Thyroid gland (tissue), 4 donors: ENCODE measurements around the gene FANCC.

Experiments used
- POLR2A ChIP-seq, 2 donors: fragments of 450-650 bp; IDR thresholded peaks; one replicate each; pipeline ENCODE4 v1.6.1; 2017; ENCODE audit warnings: antibody characterized with exemption in 2 of 2, mild to moderate bottlenecking in 2 of 2, moderate library complexity in 1 of 2
- TF ChIP-seq, protein P1 (sequence below), 6 experiments: fragments of 200-600 bp in 3 of 6; fragments of 450-650 bp in 3 of 6; sonication (generic) in 3 of 6; IDR thresholded peaks; one replicate each; pipeline ENCODE4 v1.5.1; 2016 to 2019; ENCODE audit warnings: antibody characterized with exemption in 6 of 6, mild to moderate bottlenecking in 2 of 6, inconsistent platforms in 1 of 6, moderate library complexity in 1 of 6

DNA sequence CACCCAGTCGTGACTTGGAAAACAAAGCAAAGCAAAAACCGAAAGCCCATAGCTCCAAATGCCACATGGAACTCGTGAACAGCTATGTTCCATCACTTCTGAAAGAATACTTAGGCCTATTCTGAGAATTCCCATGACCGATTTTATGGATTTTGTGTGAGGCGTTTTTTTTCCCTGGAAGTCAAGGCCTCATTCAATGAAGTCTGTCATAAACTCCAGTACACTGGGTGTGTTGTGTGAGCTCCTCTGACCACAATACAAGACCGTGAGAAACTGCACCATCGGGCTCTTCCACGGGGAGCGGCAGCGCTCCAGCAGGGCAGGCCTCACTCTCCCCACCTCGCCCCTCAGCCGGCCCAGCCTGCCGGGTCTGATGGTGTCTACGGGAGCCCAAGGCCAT, 209.5 kb downstream of the FANCC start:
- TF ChIP-seq, protein P1, sequence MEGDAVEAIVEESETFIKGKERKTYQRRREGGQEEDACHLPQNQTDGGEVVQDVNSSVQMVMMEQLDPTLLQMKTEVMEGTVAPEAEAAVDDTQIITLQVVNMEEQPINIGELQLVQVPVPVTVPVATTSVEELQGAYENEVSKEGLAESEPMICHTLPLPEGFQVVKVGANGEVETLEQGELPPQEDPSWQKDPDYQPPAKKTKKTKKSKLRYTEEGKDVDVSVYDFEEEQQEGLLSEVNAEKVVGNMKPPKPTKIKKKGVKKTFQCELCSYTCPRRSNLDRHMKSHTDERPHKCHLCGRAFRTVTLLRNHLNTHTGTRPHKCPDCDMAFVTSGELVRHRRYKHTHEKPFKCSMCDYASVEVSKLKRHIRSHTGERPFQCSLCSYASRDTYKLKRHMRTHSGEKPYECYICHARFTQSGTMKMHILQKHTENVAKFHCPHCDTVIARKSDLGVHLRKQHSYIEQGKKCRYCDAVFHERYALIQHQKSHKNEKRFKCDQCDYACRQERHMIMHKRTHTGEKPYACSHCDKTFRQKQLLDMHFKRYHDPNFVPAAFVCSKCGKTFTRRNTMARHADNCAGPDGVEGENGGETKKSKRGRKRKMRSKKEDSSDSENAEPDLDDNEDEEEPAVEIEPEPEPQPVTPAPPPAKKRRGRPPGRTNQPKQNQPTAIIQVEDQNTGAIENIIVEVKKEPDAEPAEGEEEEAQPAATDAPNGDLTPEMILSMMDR (IDR thresholded peaks at IDR 0.05): no peak
- no peak for TF ChIP-seq POLR2A (IDR thresholded peaks at IDR 0.05)
